CD4-positive, alpha-beta T cell treated with Interleukin-17A for 1 hour (primary cell): Measurements from ENCODE around the gene IER3IP1.
"Not testable (repeated sequence)": the region's sequence is repeated elsewhere in the genome, so short reads cannot be mapped to it uniquely, and the experiment has no call there.

Experiments
- DNase-seq: peaks from one replicate; pipeline ENCODE4 v3.0.0-alpha.2; 2020

The IER3IP1 gene, protein sequence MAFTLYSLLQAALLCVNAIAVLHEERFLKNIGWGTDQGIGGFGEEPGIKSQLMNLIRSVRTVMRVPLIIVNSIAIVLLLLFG

GRCh38 chr18:47175898-47176575 is at the start of gene IER3IP1:
TSS of gene IER3IP1 (minus strand) at chr18:47176364. CDS start at chr18:47176277, 87 bp downstream.
- peak; percentile 92 for DNase-seq

DNA sequence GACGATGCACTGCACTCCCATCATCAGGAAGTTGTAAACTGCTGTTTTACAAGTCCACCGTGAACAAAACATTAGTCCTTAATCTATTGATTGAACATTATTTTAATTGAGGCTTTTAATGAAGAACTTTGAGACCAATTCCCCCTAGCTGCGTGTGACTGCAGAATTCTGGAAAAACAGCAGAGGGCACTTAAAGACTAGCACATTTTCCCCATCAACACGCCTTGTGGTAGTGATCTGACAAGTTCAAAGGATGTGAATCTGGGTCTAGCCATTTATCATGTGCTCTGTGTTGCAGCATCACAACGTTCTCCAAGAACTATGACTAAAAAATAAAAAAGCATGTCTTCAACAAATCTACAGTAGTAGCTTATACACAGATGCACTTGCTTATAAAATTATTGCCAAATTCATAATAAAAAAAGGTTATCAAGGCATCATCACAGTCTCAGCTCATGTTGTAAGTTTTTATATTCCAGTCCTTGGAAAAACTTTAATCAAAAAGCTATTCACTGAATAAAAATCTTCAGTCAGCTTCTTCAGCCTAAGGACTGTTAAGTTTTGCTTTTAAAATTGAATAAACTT is 39.5 kb upstream of the IER3IP1 start:
- DNase-seq = peak; percentile 22

DNA sequence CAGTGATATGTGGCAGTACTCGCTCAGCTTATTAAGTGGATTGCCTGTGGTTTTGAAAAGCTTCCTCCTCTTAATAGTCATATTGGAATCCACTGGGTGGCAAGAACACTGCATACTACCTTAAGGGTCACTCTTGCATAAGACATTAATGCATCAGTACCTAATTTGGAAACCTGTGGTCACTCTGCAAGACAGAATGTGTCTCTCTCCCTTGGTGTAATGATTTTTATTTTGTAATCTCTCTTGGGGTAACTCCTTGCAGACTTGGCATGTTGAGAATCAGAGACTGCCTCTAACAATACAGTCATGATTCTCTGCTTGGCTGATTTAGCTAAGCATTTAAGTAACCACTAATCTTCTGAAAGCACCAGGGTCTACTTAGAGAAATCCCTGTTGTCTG is 33.0 kb upstream of the IER3IP1 start:
- no peak for DNase-seq

DNA sequence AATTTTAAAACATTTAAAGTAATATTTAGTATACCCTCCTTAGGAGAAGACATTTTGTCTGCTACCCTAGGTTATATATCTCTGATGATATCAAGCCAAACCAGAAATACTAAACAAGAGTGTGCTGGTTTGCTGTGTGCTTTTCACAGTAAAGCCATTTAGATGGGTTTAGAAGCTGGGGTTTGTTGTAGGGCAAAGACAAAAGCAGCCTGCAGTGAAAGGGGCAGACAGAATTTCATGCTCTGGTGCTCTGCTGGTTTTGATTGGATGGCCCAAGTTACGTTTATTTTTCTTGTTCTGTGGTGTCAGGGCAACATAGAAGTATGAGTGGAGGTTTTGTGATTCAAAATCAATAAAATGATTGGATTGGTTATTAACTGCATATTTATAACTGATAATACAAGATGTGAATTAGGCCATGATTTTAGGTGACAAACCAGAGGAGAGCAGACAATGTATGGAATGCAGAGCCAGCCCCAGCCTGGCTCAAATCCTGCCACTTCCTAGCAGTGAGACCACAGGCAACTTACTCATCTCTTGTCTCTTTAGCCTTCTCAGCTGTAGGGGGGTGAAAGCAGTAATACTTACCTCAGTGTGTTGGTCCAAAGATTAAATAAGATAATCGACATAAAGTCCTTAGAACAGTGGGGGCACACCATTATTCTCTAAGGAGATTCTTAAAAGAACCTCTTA is 30.9 kb upstream of the IER3IP1 start:
- no peak for DNase-seq

DNA sequence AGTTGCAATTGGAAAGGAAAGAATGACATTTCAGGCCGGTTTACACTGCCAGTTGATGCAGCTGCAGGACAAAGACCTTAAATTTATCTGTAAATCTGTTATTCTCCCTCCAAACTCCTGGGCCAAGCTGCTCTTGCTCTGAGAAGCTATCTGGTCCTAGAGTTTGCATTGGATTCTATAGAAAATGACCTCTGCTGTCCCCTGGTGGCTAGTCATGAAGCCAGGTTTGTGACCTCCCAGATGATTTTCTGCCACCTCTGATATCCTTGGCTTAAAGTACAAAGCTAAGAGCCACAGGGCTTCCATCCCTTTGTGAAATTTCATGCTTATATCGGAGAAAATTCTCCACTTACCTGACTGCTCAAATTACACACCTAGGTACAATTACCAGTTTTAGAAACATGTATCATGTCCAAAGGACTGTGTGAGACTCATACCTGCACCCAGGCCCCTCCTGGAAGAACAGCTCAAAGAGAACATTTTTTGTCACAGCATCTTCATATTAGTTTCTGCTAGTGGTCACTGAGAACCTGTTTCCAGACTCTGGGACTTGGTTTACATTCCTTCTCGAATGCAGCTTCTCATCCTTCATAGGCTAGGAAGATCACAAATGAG is 28.9 kb upstream of the IER3IP1 start:
- DNase-seq = peak; percentile 42

GRCh38 chr18:47203626-47204464 is 27.7 kb upstream of the IER3IP1 start:
- no peak for DNase-seq

- not testable (repeated sequence) for DNase-seq
Measured at GRCh38 chr18:47195961-47196360, 19.8 kb upstream of the IER3IP1 start.

- no peak for DNase-seq
Measured at GRCh38 chr18:47191961-47192360, 15.8 kb upstream of the IER3IP1 start.

- DNase-seq = no peak
Measured at GRCh38 chr18:47187721-47188120, 11.6 kb upstream of the IER3IP1 start.

- peak; percentile 20 for DNase-seq
Measured at GRCh38 chr18:47184419-47185050, 8.4 kb upstream of the IER3IP1 start.

DNA sequence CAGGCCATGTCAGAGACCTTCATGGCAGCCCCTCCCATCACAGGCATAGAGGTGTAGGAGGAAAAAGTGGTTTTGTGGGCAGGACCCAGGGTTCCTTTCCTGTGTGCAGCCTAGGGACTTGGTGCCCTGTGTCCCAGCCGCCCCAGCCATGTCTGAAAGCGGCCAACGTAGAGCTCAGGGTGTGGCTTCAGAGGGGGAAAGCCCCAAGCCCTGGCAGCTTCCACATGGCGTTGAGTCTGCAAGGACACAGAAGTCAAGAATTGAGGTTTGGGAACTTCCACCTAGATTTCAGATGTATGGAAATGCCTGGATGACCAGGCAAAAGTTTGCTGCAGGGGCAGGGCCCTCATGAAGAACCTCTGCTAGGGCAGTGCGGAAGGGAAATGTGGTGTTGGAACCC is 6.0 kb upstream of the IER3IP1 start:
- not testable (repeated sequence) for DNase-seq

DNA sequence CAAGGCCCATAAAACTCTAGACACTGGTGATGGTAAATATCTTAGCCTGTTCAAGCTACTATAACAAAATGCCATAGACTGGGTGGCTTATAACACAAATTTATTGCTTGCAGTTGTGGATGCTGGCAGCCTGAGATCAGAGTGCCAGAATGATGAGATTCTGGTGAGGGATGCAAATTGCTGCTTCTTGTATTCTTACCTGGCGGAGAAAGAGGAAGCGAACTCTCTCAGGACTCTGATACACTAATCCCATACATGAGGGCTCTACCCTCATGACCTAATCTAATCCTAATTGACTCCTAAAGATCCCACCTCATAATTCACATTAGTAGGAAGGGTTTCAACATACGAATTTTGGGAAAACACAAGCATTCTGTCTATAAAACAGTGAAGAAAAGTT is 4.6 kb upstream of the IER3IP1 start:
- no peak for DNase-seq

DNA sequence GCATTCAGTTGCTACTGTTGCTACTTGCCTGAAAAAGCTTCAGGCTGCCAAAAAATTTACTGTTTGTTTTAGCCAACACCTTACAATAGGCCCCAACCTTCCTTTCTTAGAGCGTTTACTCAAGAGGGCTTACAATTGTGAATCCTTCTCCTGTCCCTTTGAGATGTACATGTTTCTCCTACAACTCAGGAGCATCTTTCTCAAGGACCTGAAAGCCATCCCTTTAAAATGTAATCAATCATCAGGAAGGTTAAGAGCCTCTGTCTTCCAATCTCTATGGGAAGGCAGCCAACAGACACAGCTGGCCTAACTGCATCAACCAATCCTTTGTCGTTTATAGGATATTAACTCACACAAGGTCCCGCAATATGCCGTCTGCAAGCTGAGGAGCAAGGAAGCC is 3.4 kb upstream of the IER3IP1 start:
- no peak for DNase-seq

- no peak for DNase-seq
Measured at GRCh38 chr18:47175283-47175897, 774 bp downstream of the IER3IP1 start.

DNA sequence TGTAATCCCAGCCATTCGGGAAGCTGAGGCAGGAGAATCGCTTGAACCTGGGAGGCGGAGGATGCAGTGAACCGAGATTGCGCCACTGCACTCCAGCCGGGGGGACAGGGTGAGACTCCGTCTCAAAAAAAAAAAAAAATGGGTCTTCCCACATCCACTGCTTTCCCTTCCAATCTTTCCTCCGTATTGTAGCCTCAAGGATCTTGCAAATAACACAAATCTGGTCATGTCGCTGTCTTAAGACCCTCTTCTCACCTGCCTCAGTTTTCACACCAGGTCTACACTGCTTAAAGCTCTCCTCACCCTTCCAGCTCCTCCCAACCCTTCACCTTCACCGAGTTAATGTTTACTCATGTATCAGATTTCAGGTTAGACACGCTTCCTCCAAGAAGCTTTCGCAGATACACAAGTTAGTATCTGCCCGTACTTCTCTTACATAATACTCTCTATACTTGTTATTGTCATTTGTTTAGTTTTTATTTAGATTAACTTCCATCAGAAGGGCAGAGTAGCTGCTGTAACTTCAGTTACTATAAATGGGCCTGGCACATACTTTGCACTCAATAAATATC is 1.5 kb downstream of the IER3IP1 start:
- no peak for DNase-seq

DNA sequence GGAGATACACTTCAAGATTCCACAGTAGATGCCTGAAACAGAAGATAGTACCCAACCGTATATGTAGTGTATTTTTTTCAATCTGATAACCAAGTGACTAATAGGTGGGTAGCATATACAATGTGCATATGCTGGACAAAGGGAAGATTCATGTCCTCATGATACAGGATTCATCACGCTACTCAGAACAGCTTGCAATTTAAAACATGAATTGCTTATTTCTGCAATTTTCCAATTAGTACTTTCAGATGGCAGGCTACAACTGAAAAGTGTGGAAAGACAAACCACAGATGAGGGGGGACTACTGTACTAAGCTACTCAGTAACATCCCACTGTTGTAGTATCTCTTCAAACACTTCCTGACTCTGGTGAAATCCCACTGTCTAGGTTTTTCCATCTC is 3.7 kb downstream of the IER3IP1 start:
- DNase-seq = no peak

DNA sequence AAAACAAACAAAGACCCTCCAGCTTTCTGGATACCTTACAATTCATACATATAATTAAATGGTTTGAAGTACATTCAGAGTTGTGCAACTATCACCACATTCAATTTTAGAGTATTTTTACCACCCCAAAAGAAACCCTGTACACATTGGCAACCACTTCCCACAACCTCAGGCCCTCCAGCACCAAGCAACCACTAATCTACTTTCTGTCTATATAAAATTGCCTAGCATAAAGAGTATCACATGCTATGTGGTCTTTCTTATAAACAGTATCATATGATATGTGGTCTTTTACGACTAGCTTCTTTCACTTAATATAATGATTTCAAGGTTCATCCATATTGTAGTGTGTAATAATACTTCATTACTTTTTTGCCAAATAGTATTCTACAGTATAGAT is 7.3 kb downstream of the IER3IP1 start:
- DNase-seq = no peak

DNA sequence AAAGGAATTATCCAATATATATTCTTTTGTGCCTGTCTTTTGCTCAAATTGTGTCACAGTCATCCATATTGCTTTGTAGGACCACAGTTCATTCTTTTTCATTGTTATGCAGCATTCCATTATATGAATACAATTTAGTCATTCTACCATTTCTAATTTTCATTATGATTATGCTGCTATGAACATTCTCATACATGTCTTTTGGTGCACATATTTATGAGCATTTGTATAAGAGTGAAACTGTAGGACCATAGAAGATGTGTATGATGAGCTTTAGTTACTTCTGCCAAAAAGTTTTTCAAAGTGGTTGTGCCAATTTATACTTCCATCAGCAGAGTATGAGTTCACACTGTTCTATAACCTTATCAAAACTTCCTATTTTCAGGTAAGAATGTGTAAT is 7.7 kb downstream of the IER3IP1 start:
- no peak for DNase-seq

DNA sequence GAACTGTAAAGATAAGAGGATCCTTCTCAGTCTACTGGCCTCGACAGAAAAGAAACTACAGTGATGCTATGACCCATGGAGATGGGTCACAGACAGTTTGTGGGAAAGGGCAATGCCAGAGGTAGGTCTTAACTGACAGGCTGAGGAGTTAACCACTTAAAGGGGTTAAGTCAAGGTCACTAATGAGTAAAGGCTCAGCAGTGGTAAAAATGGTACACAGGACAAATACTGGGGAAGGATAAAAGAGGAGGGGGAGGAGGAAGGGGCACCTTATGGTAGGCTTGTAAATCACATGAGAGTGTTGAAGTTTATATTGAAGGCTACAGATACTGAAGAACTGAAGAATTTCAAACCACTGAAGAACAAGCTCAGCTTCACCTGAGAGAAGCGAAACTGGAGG is 9.9 kb downstream of the IER3IP1 start:
- no peak for DNase-seq

DNA sequence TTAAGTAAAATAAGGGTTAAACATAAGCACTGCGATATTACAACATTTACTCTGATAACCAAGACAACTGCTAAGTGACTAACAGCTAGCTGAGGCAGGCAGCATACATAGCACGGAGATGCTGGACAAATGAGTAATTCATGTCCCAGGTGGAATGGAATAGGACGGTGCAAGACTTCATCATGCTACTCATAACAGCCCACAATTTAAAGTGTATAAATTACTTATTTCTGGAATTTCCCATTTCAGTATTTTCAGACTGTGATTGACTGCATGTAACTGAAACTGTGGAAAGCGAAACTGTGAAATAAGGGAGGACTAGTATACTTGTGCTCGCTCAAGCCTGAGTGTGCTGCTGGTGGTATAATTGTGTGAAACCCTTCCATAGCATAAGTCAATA is 12.9 kb downstream of the IER3IP1 start:
- DNase-seq = no peak

DNA sequence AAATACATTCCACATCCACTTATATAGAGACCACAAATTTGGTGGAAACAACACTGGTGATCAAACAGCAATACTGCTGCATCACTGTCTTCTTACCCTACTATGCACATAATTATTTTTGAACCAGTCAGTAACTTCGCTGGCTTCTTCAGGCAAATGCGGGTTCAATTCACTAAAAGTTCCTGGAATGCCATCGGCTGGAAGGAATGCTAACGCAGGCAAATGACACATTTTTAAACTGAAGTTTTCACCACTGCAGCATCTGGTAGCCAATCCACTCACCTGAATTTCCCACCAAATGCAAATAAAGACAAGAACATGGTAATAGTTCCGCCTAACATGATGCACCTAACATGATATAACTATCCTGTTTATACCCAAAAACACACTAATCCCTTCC is 15.9 kb downstream of the IER3IP1 start:
- no peak for DNase-seq
